HG02798 (cell line): ENCODE data around the gene MAST2.
"Not testable (repeated sequence)": the region's sequence is repeated elsewhere in the genome, so short reads cannot be mapped to it uniquely, and the experiment has no call there.

Experiments used
- ATAC-seq: cut with Tn5 transposase; IDR thresholded peaks from one replicate; pipeline ENCODE4 v1.9.1; 2021; ENCODE audit warnings: mild to moderate bottlenecking; ENCODE audit not compliant: unreplicated experiment, poor library complexity

MAST2 gene

GRCh38 chr1:45887156-45887842 lies 83.9 kb downstream of the MAST2 start:
- ATAC-seq, result no peak

DNA sequence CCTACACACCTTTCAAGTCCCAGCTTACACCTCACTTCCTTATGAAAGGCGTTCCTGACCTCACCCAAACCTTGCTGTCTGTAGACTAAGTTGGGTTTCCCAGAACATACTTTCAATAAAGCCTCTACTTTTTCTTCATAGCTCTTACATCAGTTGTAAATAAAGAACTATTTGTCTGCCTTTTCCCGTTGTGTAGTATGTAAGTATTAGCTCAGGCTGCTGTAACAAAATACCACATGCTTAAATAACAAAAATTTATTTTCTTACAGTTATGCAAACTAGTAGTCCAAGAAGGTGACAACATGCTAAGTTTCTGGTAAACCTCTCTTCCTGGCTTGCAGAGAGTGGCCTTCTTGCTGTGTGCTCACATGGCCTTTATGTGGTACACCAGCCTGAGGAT lies 86.7 kb downstream of the MAST2 start:
- no peak for ATAC-seq

DNA sequence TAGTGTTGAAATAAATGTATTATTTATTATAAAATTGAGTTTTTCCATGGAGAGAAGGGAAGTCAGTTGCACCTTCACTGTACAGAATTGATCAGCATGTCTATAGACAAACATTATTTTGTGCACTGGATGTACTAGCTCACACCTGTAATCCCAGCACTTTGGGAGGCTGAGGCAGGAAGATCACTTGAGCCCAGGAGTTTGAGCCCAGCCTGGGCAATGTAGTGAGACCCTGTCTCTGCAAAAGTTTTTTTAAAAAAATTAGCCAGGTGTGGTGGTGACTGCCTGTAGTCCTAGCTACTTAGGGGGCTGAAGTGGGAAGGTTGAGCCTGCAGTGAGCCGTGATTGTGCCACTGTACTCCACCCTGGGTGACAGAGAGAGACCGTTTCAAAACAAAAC lies 87.7 kb downstream of the MAST2 start:
- no peak for ATAC-seq

- no peak for ATAC-seq
Observed at GRCh38 chr1:45892068-45892785, 88.8 kb downstream of the MAST2 start.

- ATAC-seq, result no peak
Observed at GRCh38 chr1:45894331-45894730, 90.9 kb downstream of the MAST2 start.

DNA sequence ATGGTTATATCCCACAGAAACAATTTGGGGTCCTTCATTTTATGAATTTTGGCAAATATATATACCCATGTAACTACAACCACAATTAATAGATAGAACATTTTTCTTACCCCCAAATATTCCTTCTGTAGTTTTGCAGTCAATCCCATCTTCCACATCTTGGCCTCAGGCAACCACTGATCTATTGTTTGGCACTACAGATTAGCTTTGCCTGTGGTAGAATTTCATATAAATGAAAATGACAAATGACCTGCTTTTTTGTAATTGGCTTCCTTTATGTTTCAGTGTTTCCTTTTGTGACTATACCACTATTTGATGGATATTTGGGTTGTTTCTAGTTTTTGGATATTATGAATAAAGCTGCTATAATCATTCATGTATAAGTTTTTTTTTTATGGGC lies 91.5 kb downstream of the MAST2 start:
- ATAC-seq, result no peak

- no peak for ATAC-seq
Observed at GRCh38 chr1:45895406-45895805, 92.0 kb downstream of the MAST2 start.

- ATAC-seq, result no peak
Observed at GRCh38 chr1:45906883-45907282, 103.5 kb downstream of the MAST2 start.

DNA sequence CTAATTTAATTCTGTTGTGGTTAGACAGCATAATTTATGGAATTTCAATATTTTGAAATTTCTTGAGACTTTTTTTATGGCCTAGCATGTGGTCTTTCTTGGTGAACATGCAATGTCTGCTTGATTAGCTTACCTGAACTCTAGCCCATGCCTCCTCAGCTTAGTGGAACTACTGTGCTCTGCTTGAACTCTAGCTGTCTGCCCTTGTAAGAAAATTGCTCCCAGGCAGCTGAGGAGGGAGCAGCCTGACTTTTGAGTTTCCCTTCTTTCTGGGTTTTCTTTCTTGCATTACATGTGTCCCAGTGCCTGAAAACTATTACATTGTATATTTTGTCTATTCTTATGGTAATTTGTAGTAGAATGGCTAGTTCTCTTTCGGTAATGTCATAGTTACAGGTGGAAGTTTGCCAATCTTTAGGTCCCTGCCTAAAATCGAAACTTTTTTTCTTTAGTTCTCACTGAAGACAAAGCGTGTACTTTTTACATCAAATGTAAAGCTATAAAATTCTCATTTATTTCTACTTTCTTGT lies 105.3 kb downstream of the MAST2 start:
- no peak for ATAC-seq

- no peak for ATAC-seq
Observed at GRCh38 chr1:45911634-45912033, 108.2 kb downstream of the MAST2 start.

DNA sequence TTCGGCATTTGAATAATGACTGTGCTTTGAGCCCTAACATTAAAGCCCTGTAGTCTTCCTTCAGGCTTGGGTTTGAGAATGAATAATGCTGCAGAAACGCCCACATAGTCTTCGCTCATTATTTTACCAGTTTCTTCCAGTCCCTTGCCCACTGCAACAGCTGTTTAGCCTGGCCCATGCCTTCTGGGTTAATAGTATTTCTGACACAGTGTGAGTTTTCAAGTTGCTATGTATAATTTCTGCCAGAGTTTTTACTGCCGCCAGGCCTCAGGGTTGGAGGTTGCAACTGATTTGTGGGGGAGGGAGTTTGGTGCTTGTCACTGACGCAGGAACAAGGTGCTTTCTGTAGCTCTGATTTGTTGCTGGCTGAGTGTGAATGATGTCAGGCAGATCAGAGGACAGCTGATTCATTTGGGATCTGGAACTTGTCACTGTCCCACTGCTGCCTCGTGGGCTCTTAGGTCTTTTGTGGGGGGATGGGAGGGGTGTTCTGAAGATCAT lies 109.8 kb downstream of the MAST2 start:
- ATAC-seq, result no peak

DNA sequence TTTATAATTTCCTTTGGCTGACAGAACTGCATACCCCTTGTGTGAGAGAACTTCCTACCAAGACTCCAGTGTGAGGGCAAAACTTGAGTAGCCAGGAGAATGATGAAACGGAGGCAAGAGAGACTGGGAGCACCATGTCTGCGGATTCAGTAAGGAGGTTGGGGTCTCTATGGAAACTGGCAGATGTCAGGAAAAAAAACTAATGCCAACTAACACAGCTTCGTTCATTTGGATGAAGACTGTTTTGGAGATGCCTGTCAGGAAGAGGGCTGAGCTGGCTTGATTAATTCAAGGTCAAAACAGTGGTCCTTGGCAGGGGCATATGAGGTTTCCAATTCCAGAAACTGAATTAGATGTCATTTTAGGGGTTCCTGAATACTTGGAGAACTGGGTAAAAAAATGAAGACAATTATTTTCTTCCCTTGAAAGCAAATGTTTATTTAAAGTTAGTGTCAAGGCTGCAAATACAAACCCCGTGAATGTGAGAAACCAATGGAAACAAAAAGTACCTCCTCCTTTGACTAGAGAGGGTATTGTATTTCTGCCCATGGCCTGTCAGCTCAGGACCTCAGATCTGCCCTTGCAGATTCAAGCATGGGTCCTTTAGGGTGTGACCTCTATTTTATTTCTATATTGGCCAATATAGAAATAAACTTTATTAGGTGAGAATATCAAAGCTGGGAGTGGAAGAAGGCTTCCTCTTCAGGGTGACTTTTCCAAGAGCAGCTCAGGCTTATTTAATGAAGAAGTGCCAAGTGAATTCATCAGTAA lies 110.5 kb downstream of the MAST2 start:
- ATAC-seq, result no peak

DNA sequence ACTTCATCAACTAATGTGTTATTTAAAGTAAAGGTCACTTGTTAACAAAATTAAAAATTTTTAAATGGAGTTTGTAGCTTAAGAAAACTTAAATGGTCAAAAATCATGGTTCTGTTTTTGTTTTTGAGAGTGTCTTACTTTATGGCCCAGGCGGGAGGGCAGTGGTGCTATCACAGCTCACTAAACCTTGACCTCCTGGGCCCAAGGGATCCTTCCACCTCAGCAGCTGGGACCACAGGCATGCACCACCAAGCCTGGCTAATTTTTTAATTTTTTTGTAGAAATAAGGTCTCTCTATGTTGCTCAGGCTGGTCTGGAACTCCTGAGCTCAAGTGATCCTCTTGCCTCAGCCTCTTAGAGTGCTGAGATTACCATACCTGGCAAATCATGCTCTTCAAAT lies 111.4 kb downstream of the MAST2 start:
- ATAC-seq, result no peak

DNA sequence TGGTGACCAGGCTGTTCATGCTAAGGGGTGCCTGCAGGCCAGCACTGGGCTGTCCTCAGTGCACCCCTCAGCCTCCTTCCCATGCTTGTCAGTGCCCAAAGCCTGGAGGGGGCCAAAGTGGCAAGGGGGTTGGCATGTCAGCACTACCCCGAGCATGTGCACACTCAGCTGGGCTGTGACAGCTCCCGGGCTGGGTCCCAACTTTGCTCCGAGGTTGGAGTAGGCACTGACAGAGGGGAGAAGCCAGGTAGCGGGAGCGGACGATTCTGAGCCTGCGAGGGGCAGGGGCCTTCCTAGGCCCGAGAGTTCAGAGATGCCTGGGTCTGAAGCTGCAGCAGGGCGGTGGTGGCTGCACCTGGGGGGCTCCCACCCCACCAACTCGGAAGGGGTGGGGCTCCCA lies 119.0 kb downstream of the MAST2 start:
- no peak for ATAC-seq

GRCh38 chr1:45922813-45923212 lies 119.4 kb downstream of the MAST2 start:
- no peak for ATAC-seq

DNA sequence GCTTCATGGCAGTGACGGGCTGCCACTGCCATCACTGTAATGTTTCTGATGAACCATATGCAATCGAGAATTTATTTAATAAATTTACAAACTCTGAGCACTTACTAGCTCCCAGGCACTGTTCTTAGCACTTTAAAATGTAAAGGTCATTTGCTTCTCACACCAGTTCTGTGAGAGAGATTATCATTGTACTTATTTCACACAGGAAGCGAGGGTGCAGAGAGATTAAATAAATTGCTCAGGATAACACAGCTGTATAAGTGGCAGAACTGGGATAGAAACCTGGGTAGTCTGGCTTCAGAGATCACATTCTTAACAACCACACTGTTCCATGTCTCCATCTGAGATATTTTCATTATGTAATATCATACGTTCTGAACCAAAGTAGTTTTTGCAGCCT lies 119.9 kb downstream of the MAST2 start:
- ATAC-seq, result no peak

GRCh38 chr1:45924736-45925135 lies 121.3 kb downstream of the MAST2 start:
- ATAC-seq, result no peak

GRCh38 chr1:45925728-45926287 lies 122.4 kb downstream of the MAST2 start:
- ATAC-seq, result no peak

GRCh38 chr1:45926330-45926729 lies 122.9 kb downstream of the MAST2 start:
- ATAC-seq, result no peak

GRCh38 chr1:45927231-45927915 lies 124.0 kb downstream of the MAST2 start:
- ATAC-seq, result not testable (repeated sequence)
